SK-N-SH (cell line): ENCODE data around the gene DCUN1D3. TPM values are rescaled to one million over a fixed set of nuclear protein-coding genes. Genes with fewer than 3 reads are reported as not detected.

Source experiments
- CTCF ChIA-PET: fragments of 300-600, 350-600 bp; formaldehyde crosslinking; extraction: SDS; loops from one replicate; lab custom pipeline; 2021; lab: Yijun Ruan, JAX
- POLR2A ChIA-PET: fragments of 350-600 bp; sonication (Branson Sonifier 250); formaldehyde crosslinking; extraction: SDS; loops from one replicate; lab custom pipeline; 2020; ENCODE audit warnings: antibody characterized with exemption, inconsistent platforms; lab: Yijun Ruan, JAX
- DNase-seq: peaks from one replicate; pipeline ENCODE4 v3.0.0; 2012
- H2AFZ ChIP-seq: fragments of 200-600 bp; sonication (generic); 2 replicates; pipeline ENCODE4 v1.8.1; 2016; ENCODE audit warnings: antibody characterized with exemption, mild to moderate bottlenecking, low read depth
- H3F3A ChIP-seq: fragments of 200-600 bp; sonication (generic); replicated peaks from 2 replicates; pipeline ENCODE3; 2016; ENCODE audit warnings: antibody characterized with exemption, mild to moderate bottlenecking; ENCODE audit not compliant: insufficient read depth
- H3K27ac ChIP-seq, 2 experiments: fragments of 200-500 bp in 1 of 2; fragments of 200-600 bp in 1 of 2; sonication (Bioruptor generic) in 1 of 2; sonication (generic), shearing (Covaris generic) in 1 of 2; 2 replicates each; pipeline versions ENCODE4 v1.5.1 to v1.6.1; 2014 to 2016; ENCODE audit warnings: low read depth in 2 of 2, inconsistent platforms in 1 of 2, low read length in 1 of 2, mild to moderate bottlenecking in 1 of 2, mixed read lengths in 1 of 2
- H3K27me3 ChIP-seq: fragments of 200-600 bp; sonication (generic), shearing (Covaris generic); 2 replicates; pipeline ENCODE4 v1.6.1; 2016; ENCODE audit warnings: mixed run types; ENCODE audit not compliant: insufficient read depth
- H3K36me3 ChIP-seq, 2 experiments: fragments of 200-500 bp in 1 of 2; fragments of 200-600 bp in 1 of 2; sonication (Bioruptor generic) in 1 of 2; sonication (generic) in 1 of 2; replicated peaks in 1 of 2; 2 replicates each; pipeline versions ENCODE3 to v1.5.1; 2014 to 2016; ENCODE audit warnings: low read length in 1 of 2, mild to moderate bottlenecking in 1 of 2; ENCODE audit not compliant: insufficient read depth in 2 of 2, control insufficient read depth in 1 of 2
- H3K4me1 ChIP-seq, 2 experiments: fragments of 200-500 bp in 1 of 2; fragments of 200-600 bp in 1 of 2; sonication (Bioruptor generic) in 1 of 2; sonication (generic), shearing (Covaris generic) in 1 of 2; 2 replicates each; pipeline versions ENCODE4 v1.5.1 to v1.6.1; 2014 to 2016; ENCODE audit warnings: low read depth in 1 of 2, low read length in 1 of 2, mixed run types in 1 of 2; ENCODE audit not compliant: insufficient read depth in 2 of 2, control insufficient read depth in 1 of 2
- H3K4me2 ChIP-seq: fragments of 200-600 bp; sonication (generic), shearing (Covaris generic); 2 replicates; pipeline ENCODE4 v1.6.1; 2017; ENCODE audit warnings: mixed run types
- H3K4me3 ChIP-seq, 2 experiments: fragments of 200-500 bp in 1 of 2; fragments of 200-600 bp in 1 of 2; sonication (Bioruptor generic) in 1 of 2; sonication (generic), shearing (Covaris generic) in 1 of 2; 2 replicates each; pipeline versions ENCODE4 v1.5.1 to v1.8.1; 2014 to 2016; ENCODE audit warnings: low read depth in 2 of 2, inconsistent platforms in 1 of 2, low read length in 1 of 2, mild to moderate bottlenecking in 1 of 2, mixed read lengths in 1 of 2, moderate library complexity in 1 of 2
- H3K79me2 ChIP-seq: fragments of 200-600 bp; sonication (generic); 2 replicates; pipeline ENCODE4 v1.8.1; 2017; ENCODE audit warnings: mild to moderate bottlenecking; ENCODE audit not compliant: insufficient read depth
- H3K9ac ChIP-seq: fragments of 200-600 bp; sonication (generic); 2 replicates; pipeline ENCODE4 v1.6.1; 2017; ENCODE audit warnings: mixed run types
- H3K9me2 ChIP-seq: fragments of 200-600 bp; sonication (generic); 2 replicates; pipeline ENCODE4 v1.6.1; 2017; ENCODE audit warnings: mixed run types
- H3K9me3 ChIP-seq: fragments of 200-600 bp; sonication (generic); 2 replicates; pipeline ENCODE4 v1.6.1; 2017; ENCODE audit warnings: mixed run types, mild to moderate bottlenecking, moderate library complexity
- H4K20me1 ChIP-seq: fragments of 200-600 bp; sonication (generic); 2 replicates; pipeline ENCODE4 v1.6.1; 2017; ENCODE audit warnings: mild to moderate bottlenecking, mixed run types; ENCODE audit not compliant: insufficient read depth
- FOXM1 ChIP-seq: IDR thresholded peaks from 2 replicates; pipeline ENCODE4 v1.4.0; 2012; ENCODE audit warnings: low read depth, mild to moderate bottlenecking
- GABPA ChIP-seq: IDR thresholded peaks from 2 replicates; pipeline ENCODE4 v1.4.0; 2012; ENCODE audit warnings: low read depth, mild to moderate bottlenecking
- MXI1 ChIP-seq: IDR thresholded peaks from 2 replicates; pipeline ENCODE4 v1.6.1; 2012; ENCODE audit warnings: mild to moderate bottlenecking, low read depth, low read length, improper control_type of control experiment
- NRF1 ChIP-seq: IDR thresholded peaks from 2 replicates; pipeline ENCODE4 v1.6.1; 2012; ENCODE audit warnings: low read depth, mild to moderate bottlenecking, low read length
- PBX3 ChIP-seq: IDR thresholded peaks from 2 replicates; pipeline ENCODE4; 2012
- RFX5 ChIP-seq: IDR thresholded peaks from 2 replicates; pipeline ENCODE4 v1.6.1; 2012; ENCODE audit warnings: mild to moderate bottlenecking, improper control_type of control experiment, low read length
- SIN3A ChIP-seq: IDR thresholded peaks from 2 replicates; pipeline ENCODE4 v1.6.1; 2012; ENCODE audit warnings: low read depth, mild to moderate bottlenecking, low read length, moderate library complexity, borderline replicate concordance
- TEAD4 ChIP-seq: IDR thresholded peaks from 2 replicates; pipeline ENCODE4 v1.4.0; 2012; ENCODE audit warnings: mild to moderate bottlenecking, borderline replicate concordance; ENCODE audit not compliant: insufficient read depth
- USF1 ChIP-seq: IDR thresholded peaks from 2 replicates; pipeline ENCODE4 v1.4.0; 2012; ENCODE audit warnings: low read depth, borderline replicate concordance
- WGBS: methylation state at CpG from one replicate; pipeline ENCODE4 v1.1.6; 2017; ENCODE audit warnings: low lambda C conversion rate; 5-methylcytosine and 5-hydroxymethylcytosine counted together
- polyA plus RNA-seq, 3 experiments: library from polyadenylated mRNA; depleted of rRNA; stranded (reverse); fragments of >200 nt; gene quantifications; 2 replicates each; pipeline ENCODE4 v1.2.3, GENCODE V29; 2012
- TF ChIP-seq, protein P1 (sequence below): IDR thresholded peaks from 2 replicates; pipeline ENCODE4 v1.4.0; 2012; ENCODE audit warnings: low read depth, borderline replicate concordance
- TF ChIP-seq, protein P2 (sequence below): fragments of 200-600 bp; sonication (generic); IDR thresholded peaks from 2 replicates; pipeline ENCODE4 v1.6.1; 2017; ENCODE audit warnings: antibody characterized with exemption, mild to moderate bottlenecking, moderate library complexity
- TF ChIP-seq, protein P3 (sequence below): IDR thresholded peaks from 2 replicates; pipeline ENCODE4 v1.4.0; 2012; ENCODE audit warnings: low read depth

Gene DCUN1D3
- polyA plus RNA-seq, 1 of the 3 experiments (the other 2 are of a cell fraction): 4.7 TPM

DNA sequence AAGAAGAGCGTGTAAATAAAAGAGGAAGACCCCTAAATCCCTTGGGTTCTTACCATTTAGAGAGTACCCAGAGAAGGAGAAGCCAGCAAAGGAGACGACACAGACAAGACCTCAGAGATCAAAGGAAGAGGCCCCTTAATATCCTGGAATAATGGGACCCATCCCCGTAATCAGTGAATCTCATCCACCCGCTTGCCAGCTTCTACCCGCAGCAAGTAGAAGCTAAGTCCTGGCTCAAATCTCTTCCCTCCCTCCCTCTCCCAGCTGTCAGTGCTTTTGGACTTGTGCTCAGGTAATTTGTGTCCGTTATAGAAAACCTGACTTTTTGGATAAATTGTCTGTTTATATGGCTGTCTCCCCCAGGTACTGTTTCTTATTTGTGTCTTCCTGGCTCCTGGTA is 2.3 kb upstream of the DCUN1D3 start:
- Histone ChIP-seq H3K9me3 (no peaks in the 10 kb centered on the region), H2AFZ (no peak overlapping the region), H3K36me3 (peaks cover 5 to 6% of the 10 kb centered on the region in 2 experiments), H3F3A (peaks cover 21% of the 10 kb centered on the region), H3K27me3 (no peaks in the 10 kb centered on the region), H3K9me2 (no peaks in the 10 kb centered on the region), H4K20me1 (peaks cover 7% of the 10 kb centered on the region; the same call in 1 of the 2 replicates), H3K79me2 (peaks cover 60% of the 10 kb centered on the region), H3K4me1 (peaks cover 22 to 42% of the 10 kb centered on the region in 2 experiments), H3K4me3 (no peak overlapping the region; a peak in 1 of 4 replicates), H3K4me2 (no peak overlapping the region; the same call in 1 of the 2 replicates), H3K27ac (peak overlapping the region; percentile 93 to 98; a peak in 2 of 4 replicates), H3K9ac (no peak overlapping the region)
- no peak for DNase-seq
- 90% methylated on average over 6 of the region's 6 CpGs for WGBS
- no peak for TF ChIP-seq GABPA
- TF ChIP-seq, protein P1, sequence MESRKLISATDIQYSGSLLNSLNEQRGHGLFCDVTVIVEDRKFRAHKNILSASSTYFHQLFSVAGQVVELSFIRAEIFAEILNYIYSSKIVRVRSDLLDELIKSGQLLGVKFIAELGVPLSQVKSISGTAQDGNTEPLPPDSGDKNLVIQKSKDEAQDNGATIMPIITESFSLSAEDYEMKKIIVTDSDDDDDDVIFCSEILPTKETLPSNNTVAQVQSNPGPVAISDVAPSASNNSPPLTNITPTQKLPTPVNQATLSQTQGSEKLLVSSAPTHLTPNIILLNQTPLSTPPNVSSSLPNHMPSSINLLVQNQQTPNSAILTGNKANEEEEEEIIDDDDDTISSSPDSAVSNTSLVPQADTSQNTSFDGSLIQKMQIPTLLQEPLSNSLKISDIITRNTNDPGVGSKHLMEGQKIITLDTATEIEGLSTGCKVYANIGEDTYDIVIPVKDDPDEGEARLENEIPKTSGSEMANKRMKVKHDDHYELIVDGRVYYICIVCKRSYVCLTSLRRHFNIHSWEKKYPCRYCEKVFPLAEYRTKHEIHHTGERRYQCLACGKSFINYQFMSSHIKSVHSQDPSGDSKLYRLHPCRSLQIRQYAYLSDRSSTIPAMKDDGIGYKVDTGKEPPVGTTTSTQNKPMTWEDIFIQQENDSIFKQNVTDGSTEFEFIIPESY: no peak
- no peak for TF ChIP-seq PBX3
- no peak for TF ChIP-seq RFX5
- TF ChIP-seq FOXM1: no peak
- TF ChIP-seq NRF1: no peak
- TF ChIP-seq, protein P2, sequence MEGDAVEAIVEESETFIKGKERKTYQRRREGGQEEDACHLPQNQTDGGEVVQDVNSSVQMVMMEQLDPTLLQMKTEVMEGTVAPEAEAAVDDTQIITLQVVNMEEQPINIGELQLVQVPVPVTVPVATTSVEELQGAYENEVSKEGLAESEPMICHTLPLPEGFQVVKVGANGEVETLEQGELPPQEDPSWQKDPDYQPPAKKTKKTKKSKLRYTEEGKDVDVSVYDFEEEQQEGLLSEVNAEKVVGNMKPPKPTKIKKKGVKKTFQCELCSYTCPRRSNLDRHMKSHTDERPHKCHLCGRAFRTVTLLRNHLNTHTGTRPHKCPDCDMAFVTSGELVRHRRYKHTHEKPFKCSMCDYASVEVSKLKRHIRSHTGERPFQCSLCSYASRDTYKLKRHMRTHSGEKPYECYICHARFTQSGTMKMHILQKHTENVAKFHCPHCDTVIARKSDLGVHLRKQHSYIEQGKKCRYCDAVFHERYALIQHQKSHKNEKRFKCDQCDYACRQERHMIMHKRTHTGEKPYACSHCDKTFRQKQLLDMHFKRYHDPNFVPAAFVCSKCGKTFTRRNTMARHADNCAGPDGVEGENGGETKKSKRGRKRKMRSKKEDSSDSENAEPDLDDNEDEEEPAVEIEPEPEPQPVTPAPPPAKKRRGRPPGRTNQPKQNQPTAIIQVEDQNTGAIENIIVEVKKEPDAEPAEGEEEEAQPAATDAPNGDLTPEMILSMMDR: no peak
- ChIA-PET CTCF (interaction anchor here (1.9 to 2.1 kb wide), 2 partner anchors 52 to 182 kb away, joined by 4 to 6 read pairs; no protein-coding TSS in a partner anchor), POLR2A (no interaction called here)

DNA sequence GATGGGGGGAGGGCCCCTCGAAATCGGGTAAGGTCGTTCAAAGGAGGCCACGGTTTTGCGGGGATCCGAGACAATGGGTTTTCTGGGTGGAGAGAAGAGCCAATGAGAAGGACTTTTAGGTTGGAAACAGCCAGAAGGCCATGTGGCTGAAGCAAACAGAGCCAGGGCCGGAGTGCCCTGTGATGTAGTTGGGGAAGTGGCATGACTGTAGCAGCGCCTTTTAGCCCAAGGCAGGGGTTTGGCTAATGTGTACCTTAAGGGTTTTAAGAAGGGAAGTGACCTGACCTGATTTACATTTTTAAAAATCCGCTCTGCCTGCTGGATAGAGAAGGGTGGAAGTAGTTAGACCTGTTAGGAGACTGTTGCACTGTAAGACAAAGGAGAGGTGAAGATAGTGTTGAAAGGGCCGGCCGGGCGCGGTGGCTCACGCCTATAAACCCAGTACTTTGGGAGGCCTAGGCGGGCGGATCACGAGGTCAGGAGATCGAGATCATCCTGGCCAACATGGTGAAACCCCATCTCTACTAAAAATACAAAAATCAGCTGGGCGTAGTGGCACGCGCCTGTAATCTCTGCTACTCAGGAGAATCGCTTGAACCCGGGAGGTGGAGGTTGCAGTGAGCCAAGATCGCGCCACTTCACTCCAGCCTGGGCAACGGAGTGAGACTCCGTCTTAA is 1.4 kb upstream of the DCUN1D3 start:
- peaks cover 67% of the 10 kb centered on the region for H3K79me2 ChIP-seq
- peak overlapping the region; percentile 89 for H3K4me2 ChIP-seq
- H3K27me3 ChIP-seq: no peaks in the 10 kb centered on the region
- peaks cover 5 to 14% of the 10 kb centered on the region in 2 experiments for H3K36me3 ChIP-seq
- TF ChIP-seq PBX3 (no peak), MXI1 (peak; percentile 93), SIN3A (0 out of 2 replicates have a peak, but pooled peaks have one; percentile 28), TEAD4 (no peak), USF1 (no peak)
- TF ChIP-seq, protein P3, sequence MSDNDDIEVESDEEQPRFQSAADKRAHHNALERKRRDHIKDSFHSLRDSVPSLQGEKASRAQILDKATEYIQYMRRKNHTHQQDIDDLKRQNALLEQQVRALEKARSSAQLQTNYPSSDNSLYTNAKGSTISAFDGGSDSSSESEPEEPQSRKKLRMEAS: peak; percentile 87
- WGBS: 28% methylated on average over 27 of the region's 27 CpGs
- DNase-seq: peak; percentile 66
- ChIA-PET POLR2A (interaction anchor here (0.6 kb wide), 1 partner anchor 1202 kb away, joined by 3 read pairs; no protein-coding TSS in a partner anchor), CTCF (interaction anchor here (1.9 kb wide), 1 partner anchor 183 kb away, joined by 4 read pairs; no protein-coding TSS in a partner anchor)
- peaks cover 22 to 33% of the 10 kb centered on the region in 2 experiments for H3K4me1 ChIP-seq
- H3K9me2 ChIP-seq: no peaks in the 10 kb centered on the region
- peaks cover 16% of the 10 kb centered on the region for H3F3A ChIP-seq
- peak overlapping the region; percentile 84 to 95 for H3K4me3 ChIP-seq
- H3K9me3 ChIP-seq: no peaks in the 10 kb centered on the region
- H2AFZ ChIP-seq: peak overlapping the region; percentile 20; the same call in 1 of the 2 replicates
- H3K27ac ChIP-seq: peak overlapping the region; percentile 93 to 98
- H3K9ac ChIP-seq: peak overlapping the region; percentile 96
- H4K20me1 ChIP-seq: peaks cover 7% of the 10 kb centered on the region; the same call in 1 of the 2 replicates
